AG08396 (cell line): Measurements from ENCODE around the gene CC2D2A.
"Not testable (repeated sequence)": the region's sequence is repeated elsewhere in the genome, so short reads cannot be mapped to it uniquely, and the experiment has no call there.

Experiments
- DNase-seq: peaks from one replicate; pipeline ENCODE4 v3.0.0; 2012; ENCODE audit warnings: low spot score, mixed read lengths

The CC2D2A gene

GRCh38 chr4:15516494-15516893 is 46.8 kb downstream of the CC2D2A start:
- no peak for DNase-seq

GRCh38 chr4:15517681-15518080 is 48.0 kb downstream of the CC2D2A start:
- DNase-seq, result not testable (repeated sequence)

GRCh38 chr4:15521442-15522039 is 51.9 kb downstream of the CC2D2A start:
- DNase-seq, result no peak

GRCh38 chr4:15525080-15525479 is 55.4 kb downstream of the CC2D2A start:
- DNase-seq, result no peak

GRCh38 chr4:15526924-15527592 is 57.4 kb downstream of the CC2D2A start:
- no peak for DNase-seq

GRCh38 chr4:15531792-15532191 is 62.1 kb downstream of the CC2D2A start:
- DNase-seq, result no peak

- no peak for DNase-seq
Observed at GRCh38 chr4:15533817-15534216, 64.1 kb downstream of the CC2D2A start.

GRCh38 chr4:15535599-15535998 is 65.9 kb downstream of the CC2D2A start:
- no peak for DNase-seq

GRCh38 chr4:15536552-15537499 is 67.1 kb downstream of the CC2D2A start:
- no peak for DNase-seq

- DNase-seq, result no peak
Observed at GRCh38 chr4:15541941-15542340, 72.3 kb downstream of the CC2D2A start.

- no peak for DNase-seq
Observed at GRCh38 chr4:15542760-15543159, 73.1 kb downstream of the CC2D2A start.

GRCh38 chr4:15543537-15544247 is 74.0 kb downstream of the CC2D2A start:
- no peak for DNase-seq

GRCh38 chr4:15544248-15544729 is 74.6 kb downstream of the CC2D2A start:
- DNase-seq, result no peak

GRCh38 chr4:15545371-15545770 is 75.7 kb downstream of the CC2D2A start:
- DNase-seq, result no peak

GRCh38 chr4:15547392-15547791 is 77.7 kb downstream of the CC2D2A start:
- no peak for DNase-seq

- no peak for DNase-seq
Observed at GRCh38 chr4:15550491-15550890, 80.8 kb downstream of the CC2D2A start.

- DNase-seq, result no peak
Observed at GRCh38 chr4:15551740-15552446, 82.2 kb downstream of the CC2D2A start.

GRCh38 chr4:15552557-15553362 is 83.1 kb downstream of the CC2D2A start:
- DNase-seq, result no peak

GRCh38 chr4:15556511-15557092 is 86.9 kb downstream of the CC2D2A start:
- DNase-seq, result no peak
